HG03139 (cell line): ENCODE measurements around the gene KCND3.

ENCODE experiments used
- ATAC-seq: cut with Tn5 transposase; IDR thresholded peaks from one replicate; pipeline ENCODE4 v1.9.1; 2021; ENCODE audit not compliant: unreplicated experiment

Gene KCND3

DNA sequence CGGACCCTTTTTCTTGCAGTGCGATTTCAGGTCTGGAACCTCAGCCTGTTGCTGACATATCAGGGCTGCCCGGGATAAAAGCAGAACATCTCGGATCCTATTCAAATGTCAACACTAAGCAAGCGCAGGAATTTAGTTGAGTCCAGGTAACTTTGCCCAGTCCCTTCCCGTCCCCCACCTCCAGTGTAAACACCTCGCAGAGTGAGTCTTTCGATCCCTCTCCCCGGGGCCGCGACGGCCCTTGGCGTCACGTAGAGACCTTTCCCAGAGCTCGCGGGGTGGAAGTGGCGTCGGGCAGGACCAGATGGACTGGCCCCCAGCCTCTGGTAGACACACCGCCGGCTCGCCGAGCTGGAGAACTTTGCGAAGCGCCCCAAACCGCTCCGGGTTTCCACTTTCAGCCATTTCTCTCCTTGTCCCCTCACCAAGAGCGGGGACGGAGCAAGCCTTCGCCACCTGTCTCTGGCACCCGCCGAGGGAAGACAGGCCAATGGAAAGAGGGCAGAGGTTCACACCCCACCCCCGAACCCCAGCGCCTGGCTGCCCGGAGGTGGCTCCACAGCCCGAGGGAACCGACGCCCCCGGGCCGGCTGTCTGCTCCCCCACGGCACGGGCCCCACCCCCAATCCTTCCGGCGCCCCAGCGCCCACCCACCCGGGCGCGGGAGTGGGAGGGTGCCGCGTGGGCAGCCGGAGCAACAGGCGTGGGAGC is 570 bp downstream of the KCND3 start:
- no peak for ATAC-seq

DNA sequence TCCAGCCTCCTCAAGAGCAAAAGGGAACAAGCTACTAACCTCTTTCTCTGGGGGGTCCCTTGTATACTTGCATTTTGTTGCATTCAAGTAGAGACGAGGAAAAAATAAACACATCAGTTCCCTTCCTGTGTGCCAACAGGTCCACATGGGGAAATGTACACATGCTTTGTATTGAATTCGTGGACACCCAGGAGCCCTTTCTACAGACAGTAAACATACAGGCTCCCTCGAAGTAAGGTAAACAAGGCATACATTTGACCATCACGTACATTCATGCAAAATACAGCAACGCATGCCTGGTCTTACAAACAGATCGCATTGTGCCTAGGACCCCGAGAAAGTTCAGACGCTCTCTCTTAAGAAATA is 1.1 kb downstream of the KCND3 start:
- ATAC-seq: no peak

DNA sequence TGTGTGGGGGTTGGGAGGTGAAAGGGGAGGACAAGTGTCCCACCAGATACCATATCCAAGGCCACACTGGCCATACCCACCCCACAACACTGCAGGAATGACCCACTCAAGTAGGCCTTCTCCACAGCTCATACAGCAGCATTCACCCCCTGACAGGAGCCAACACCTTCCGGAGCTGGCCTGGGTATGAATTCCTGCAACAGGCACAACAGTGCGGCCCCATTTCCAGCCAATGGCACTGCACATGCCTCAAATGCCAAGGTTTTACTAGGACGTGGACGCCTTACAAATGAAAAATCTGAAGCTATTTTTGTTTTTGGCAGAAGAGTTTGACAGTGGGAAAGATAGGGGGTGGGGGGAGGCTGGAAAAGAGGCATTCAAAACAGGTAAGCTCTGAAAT is 2.0 kb downstream of the KCND3 start:
- no peak for ATAC-seq

DNA sequence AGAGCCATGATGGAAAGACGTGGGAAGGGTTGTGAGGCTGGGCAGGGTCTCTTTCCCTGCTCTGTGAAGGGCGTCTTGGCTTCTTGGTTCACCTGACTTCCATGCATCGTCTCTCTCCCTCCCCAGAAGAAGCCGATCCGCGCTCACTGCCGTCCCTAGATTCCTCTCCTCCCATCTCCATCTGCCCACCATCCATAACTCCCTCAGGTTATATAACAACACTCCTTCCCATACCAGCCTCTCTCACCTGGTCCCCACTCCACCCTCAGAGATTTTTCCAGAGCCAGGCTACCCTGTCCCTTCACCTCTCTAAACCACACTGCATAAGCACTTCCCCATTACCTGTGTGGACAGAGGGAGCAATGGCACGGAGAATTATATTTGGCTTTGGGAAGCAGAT is 6.0 kb downstream of the KCND3 start:
- ATAC-seq: no peak

DNA sequence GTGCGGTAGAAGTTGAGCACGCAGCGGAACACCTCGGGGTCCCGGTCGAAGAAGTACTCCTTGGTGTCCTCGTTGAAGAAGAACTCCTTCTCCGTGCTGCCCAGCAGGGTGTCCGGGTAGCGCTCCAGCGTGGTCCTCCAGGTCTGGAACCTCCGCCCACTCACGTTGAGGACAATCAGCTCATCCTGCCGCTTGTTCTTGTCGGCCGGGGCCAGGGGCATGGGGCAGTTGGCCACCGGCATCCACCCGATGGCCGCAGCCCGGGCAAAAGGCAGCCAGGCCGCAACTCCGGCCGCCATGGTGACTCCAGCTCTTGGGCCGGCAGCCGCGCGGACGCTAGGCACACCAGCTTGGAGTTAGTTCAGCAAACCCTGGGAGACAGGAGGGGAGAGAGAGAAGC is 7.0 kb downstream of the KCND3 start:
- ATAC-seq: no peak

DNA sequence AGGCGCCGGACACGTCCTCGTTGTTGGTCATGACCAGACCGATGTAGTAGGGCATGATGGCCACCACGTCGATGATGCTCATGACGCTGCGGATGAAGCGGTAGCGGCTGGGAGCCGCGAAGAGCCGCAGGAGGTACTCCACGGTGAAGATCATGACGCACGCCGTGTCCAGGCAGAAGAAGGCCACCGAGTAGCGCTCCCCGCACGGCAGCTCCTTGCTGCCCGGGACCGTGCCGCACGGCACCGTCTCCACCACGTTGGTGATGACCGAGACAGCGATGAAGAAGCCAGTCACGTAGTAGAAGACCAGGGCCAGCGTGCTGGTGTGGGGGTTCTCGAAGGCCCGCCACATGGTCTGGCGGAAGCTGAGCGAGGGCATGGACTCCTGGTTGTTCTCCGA is 7.6 kb downstream of the KCND3 start:
- ATAC-seq: no peak

DNA sequence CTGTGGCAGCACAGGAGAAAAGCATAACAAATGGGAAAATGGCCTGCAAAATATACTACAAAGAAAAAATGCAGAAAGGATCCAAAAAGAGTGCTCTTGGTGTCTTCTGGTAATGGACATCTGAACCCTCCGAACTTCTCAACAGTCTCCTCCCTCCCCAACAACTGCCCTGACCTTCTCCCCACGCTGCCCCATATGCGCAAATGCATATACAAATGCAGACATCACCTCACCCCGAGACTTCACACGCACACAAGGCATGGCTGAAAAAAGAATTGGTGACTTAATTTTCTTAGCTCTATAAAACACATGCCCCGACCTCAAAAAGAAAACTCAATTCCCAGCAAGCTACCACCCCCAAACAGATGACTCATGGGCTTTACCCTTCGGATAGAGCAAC is 8.4 kb downstream of the KCND3 start:
- ATAC-seq: no peak

DNA sequence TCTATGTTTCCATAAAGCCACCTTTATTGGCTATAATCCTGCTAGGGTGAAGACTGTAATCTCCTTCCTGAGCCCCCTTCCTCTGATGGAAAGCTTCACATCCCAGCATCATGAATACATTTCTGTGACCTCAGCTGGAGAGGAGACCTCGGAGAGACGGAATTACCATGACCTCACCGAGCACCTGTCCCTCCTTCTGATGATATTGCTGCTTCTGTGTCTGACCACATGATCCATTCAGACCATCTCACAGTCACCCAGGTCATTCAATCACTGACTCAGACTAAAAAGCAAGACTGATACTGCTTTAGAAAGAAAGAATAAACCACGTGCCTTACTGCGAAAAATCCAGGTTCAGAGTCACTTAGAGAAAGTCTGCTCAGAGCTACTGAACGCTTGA is 8.8 kb downstream of the KCND3 start:
- ATAC-seq: no peak

DNA sequence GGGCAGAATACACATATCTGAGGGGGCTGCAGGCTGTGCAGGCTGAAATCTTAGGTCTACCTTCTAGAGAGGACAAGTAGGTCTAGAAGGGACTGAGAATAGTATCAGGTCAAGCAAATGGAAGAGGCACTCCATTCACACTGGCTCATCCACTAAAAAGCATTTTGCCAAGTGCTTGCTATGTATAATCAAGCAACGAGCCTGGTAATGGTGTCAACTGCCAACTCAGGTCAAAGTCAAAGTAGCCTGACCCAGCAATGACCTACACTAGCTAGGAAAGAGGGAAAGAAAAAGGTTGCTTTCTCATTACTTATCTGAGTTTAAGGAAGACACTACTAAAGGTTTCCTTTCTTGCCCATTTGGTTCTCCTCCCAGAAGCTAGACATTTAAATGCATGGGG is 10.8 kb downstream of the KCND3 start:
- no peak for ATAC-seq

DNA sequence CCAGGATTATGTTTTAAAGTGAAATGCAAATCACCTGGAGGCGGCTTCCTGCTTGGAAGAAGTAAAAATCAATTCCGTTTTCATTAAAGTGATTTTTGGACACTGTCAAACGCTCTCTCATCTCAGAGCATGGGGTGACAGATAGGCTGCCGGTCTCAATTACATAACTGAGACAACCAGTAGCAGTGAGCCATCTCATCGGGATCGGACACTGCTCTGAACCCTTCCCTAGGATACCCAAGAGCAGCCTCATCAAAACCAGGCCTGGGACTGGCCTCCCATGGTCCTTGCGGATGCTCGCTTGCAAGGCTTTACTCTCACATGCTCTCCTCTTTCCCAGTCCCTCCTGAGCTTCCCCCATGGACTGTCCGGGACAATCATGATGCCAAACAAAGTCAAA is 12.1 kb downstream of the KCND3 start:
- no peak for ATAC-seq

DNA sequence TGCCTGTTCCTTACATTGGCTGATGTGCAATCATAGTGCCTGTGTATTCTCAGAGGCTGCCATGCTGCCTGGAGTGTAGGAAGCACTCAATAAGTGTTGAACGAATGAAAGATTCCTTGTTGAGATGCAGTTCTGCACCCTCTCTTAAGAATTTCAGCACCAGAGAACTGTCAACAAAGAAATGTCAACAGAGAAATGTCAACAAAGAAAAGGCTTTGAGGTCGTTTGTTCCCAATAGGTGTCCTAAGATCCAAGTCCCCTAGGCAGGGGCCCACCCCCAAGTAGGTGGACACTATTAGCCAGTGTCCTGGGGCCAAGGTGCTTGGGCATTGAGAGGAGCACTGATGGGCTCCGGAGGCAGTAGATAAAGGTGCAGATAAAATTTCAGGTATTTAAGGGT is 12.6 kb downstream of the KCND3 start:
- ATAC-seq: no peak

DNA sequence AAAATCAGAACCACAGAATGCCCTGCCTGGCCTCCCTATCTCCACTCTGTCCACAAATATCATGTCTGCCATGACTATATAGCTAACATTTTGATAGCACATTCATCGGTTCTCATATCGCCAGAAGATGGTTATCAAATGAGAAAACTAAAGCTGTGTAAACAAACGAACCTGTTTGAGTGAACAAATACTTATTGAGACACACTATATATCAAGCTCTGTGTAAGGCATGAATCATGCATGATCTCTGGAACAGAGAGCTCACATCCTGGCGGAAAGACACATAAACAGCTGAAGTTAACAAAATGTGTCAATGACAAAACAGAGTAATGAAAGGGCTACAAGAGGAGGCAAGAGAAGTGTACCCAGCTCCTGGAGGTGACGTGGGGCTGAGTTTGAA is 13.1 kb downstream of the KCND3 start:
- ATAC-seq: no peak

DNA sequence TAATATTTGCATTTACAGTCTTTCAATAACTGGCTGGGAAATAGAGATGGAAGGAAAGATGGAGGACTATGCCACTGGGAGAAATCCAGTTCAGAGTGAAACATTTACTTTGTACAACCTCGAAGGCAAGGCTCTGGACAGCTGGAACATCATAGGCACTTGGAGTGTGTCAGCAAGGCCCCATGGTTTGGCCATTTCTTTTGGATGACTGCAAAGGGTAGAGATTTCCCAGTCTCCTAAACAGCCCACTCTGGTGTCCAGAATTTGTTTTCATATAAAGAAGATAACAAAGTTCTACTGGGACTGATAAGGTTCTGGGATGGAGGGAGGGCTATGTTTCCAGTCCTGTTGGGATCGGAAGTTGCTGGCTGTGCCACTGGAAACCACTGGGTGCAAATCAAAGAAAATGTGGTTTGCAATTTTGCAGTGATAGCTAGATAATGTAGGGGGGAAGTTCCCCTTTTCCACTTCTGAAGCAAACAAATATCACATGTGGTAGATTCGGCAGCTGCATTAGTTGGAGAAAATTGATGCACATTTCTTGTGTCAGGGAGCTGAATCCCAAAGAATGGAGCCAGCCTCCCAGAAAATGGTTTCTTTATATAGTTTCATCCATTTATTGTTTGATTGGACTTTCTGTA is 16.2 kb downstream of the KCND3 start:
- no peak for ATAC-seq

DNA sequence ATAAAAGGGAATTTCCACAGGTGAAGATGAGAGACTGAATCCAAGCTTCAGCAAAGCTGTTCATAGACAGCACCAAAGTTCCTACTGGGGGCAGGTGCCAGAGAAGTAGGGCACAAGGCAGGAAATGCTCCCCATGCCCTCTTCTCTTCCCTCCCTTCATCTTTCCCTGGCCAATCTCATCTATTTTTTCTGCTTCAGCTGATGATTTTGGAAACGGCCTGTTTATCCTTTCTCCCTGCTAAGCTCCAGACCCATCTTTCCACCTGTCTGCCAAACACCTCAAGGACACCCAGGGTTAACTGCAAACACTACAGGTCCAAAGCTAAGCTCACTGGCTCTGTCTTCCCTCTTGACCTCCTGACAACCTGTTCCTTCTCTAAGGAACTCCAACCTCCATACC is 18.1 kb downstream of the KCND3 start:
- ATAC-seq: no peak

DNA sequence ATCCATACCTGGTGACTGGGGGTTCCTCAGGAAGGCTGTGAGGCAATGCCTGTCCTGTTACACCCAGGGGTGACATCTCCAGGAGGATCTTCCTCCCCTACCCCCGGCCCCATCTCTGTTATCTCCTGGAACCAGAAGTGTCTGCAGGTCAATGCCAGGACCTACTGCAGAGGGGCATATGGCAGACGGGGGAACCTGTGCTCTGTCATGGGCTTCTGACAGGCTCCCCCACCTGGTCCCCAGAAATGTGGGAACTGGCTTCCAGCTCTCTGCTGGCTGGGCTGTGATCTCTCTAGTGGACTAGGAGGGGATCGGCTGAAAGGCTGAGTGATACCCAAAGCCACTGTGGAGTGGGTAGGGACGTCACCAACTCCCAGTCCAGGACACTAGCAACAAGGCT is 21.0 kb downstream of the KCND3 start:
- no peak for ATAC-seq

DNA sequence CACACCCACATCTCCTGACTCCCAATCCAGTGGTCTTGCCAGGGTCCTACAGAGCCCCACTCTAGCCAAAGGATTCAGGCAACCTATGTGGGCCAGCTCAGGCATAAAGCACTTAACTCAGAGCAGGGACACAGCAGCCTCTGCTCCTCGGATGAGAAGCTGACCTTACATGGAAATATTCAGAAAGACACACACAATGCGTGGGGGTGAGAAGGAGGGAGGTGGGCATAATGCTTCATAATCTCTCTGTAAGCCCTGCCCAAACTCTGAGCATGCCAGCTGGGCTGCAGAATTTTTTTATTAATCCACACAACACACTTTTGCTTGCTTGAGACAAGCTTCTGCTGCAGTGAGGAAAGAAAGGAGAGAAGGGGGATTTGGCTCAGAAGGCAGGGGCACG is 21.6 kb downstream of the KCND3 start:
- ATAC-seq: no peak

DNA sequence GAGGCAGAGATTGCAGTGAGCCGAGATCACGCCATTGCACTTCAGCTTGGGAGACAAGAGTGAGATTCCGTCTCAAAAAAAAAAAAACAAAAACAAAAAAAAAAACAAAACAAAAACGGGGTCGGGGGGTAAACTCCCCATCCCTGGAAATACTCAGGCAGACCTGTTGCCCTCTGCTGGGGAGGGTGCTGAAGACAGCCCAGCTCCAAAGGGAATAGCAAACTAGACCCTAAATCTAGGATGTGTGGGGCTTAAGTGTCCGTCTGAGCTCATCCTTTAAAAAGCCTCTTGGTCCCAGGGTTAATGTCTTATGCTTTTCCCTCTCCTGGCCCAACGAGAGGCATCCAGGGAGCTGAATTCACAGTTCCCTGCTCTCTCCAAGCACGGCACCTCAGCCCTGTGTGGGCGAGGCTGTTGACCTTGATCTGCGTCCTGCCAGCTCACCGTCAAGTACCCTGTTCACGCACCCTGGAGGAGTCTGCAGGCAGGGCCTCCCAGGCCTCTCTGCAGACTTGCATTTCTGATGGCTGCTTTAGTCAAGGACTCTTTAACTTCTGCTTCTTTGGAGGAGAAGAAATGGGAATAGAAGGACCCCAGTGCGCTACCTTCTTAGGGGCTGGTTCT is 22.3 kb downstream of the KCND3 start:
- ATAC-seq: no peak

DNA sequence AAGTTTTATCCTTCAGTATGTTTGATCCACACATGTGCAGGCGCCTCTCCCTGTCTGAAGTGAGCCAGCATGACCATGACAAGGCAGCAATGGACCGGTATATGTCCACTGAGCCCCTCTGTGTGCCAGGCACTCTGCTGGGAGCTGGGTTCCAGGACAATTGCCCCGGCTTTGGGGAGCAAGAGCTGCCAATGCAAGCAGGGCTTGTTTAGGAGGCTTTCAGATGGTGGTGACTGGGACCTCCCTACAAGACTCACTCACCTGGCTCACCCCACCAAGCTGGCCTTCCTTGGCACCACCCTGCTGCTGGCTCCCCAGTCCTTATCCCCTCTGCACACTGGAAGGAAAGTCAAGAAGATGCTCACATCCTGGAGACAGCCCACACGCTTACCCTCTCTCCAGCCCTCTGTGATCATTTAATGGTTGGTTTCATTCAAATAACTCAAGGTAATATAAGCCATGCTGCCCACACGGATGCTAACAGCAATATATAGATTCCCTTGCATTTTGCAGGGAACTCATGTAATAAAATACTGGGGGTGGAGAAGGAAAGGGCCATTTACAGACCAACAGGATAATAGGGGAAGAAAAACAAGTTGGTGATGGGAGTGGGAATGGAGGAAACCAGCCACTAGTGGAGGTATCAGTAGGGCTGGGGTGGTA is 23.6 kb downstream of the KCND3 start:
- no peak for ATAC-seq

DNA sequence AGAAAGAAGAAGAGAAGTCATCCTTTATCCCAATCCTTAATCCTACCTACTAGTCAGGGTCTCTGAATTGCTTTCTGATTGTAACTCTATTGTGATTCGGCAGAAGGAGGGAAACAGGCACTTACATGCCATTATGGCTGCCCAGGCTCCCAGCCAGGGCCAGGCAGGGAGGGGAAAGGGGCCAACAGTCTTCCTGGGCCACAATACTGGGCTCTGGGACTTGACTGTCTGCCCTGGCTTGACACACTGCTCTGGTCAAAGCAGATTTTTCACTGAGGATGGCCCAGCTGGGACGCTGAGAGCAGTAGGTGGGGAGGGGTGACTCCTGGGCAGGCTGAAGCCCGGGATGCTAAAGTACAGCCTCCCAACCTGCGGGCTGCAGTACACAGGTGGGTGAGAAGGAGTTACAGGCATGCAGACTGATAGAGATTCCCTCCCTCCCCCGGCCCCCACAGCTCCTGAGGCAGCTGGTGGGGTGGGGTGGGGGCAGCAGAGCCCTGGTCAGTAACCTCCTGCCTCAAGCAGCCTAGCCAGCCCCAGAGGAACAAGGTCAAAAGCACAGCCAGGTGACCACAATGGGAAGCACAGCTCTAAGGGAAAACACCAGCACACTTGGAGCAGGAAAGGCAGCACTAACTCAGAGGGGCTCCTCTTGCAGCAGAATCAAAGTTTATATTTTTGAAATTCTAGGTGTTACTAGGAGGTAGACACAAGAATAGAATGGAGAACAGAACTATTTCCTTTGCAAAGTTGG is 25.3 kb downstream of the KCND3 start:
- ATAC-seq: no peak

DNA sequence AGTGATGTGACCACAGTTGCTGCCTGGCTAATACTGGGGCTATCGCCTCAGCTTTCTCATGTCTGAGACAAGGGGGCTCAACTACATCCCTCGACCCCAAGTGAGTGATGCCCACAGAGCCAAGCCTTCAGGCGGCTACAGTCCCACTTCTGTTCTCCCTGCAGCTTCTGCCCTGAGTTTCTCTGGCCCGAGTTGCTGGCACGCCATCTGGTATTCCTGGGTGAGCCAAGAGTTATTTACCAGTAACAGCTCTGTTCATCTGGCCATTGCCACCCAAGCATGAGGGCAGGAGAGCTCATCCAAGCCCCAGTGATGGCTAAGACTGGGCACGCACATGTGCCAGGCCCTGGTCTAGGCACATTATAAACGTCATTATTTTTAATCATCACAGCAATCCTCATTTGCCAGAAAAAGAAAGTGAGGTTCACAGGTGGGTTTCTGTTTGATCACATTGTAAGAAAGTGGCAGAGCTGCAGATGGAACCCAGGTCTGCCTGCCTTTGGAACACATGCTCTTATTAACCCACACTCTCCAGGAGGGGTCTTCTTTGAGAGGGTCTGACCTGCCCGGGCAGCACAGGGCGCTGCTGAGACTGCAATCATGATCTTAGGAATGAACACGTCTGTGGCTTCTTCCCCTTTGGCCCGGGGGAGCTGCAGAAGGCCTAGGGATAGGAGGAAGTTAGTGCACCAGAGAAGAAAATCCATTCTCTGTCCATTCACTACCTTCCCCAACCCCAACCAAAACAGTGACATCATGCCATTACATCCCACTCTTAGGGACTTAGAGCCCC is 27.5 kb downstream of the KCND3 start:
- no peak for ATAC-seq

DNA sequence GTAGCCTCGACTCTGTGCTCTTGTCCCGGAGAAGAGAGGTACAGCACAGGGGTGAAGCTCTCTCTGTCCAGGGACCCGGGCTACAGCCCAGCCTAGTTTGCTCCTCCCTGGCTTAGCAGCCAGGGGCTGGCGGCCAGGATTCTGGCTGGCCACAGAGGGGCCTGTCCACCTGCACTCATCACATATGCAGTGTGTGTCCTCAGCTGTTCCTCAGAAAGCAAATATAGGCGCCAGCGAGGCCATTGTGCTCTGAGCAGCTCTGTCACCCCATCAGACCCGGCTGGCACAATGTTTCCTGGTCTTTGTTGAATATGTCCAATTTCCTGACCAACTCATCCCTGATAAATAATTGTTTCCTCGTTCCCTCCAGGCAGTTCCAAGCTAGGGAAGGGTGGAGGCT is 28.5 kb downstream of the KCND3 start:
- ATAC-seq: no peak
